HepG2 (cell line): ENCODE measurements around the gene UNC13D.

ENCODE experiments used
- EZH2 ChIP-seq: conservative IDR thresholded peaks from 2 replicates; pipeline ENCODE4 v1.6.1; 2012; ENCODE audit warnings: mild to moderate bottlenecking, low read depth, low read length, moderate library complexity
- JUND ChIP-seq: sonication (generic); formaldehyde crosslinking; IDR thresholded peaks from 2 replicates; pipeline ENCODE4 v1.8.0; 2022; ENCODE audit warnings: mild to moderate bottlenecking, missing genetic modification reagents
- KDM5A ChIP-seq: fragments of 200-600 bp; sonication (generic); IDR thresholded peaks from 2 replicates; pipeline ENCODE4 v1.7.0; 2018; ENCODE audit warnings: antibody characterized with exemption, mild to moderate bottlenecking, low read length, borderline replicate concordance
- MAFK ChIP-seq, 2 experiments: IDR thresholded peaks in 1 of 2; conservative IDR thresholded peaks in 1 of 2; 2 replicates each; pipeline ENCODE4 v1.6.1; 2011; ENCODE audit warnings: improper control_type of control experiment in 2 of 2, low read length in 2 of 2
- NR2C2 ChIP-seq: sonication (generic); formaldehyde crosslinking; IDR thresholded peaks from 2 replicates; pipeline ENCODE4 v1.4.0; 2020; ENCODE audit warnings: missing genetic modification reagents, mild to moderate bottlenecking, moderate library complexity, borderline replicate concordance
- POLR2AphosphoS5 ChIP-seq: IDR thresholded peaks from 2 replicates; pipeline ENCODE4 v1.6.1; 2012; ENCODE audit warnings: low read depth, low read length
- RFX5 ChIP-seq: IDR thresholded peaks from 2 replicates; pipeline ENCODE4 v1.6.1; 2011; ENCODE audit warnings: low read depth, low read length, improper control_type of control experiment
- STAG1 ChIP-seq: sonication (generic); formaldehyde crosslinking; IDR thresholded peaks from 2 replicates; pipeline ENCODE4 v1.4.0; 2020; ENCODE audit warnings: missing genetic modification reagents
- ZBTB21 ChIP-seq: sonication (generic); formaldehyde crosslinking; IDR thresholded peaks from 2 replicates; pipeline ENCODE4 v1.4.0; 2020; ENCODE audit warnings: missing genetic modification reagents
- ZNF891 ChIP-seq: sonication (generic); formaldehyde crosslinking; IDR thresholded peaks from 2 replicates; pipeline ENCODE4 v1.5.0; 2020; ENCODE audit warnings: mild to moderate bottlenecking, missing genetic modification reagents
- TF ChIP-seq, protein P1 (sequence below): sonication (generic); formaldehyde crosslinking; IDR thresholded peaks from 2 replicates; pipeline ENCODE4 v1.4.0; 2020; ENCODE audit warnings: missing genetic modification reagents
- TF ChIP-seq, protein P2 (sequence below): IDR thresholded peaks from 2 replicates; pipeline ENCODE4 v1.6.1; 2012; ENCODE audit warnings: inconsistent platforms

DNA sequence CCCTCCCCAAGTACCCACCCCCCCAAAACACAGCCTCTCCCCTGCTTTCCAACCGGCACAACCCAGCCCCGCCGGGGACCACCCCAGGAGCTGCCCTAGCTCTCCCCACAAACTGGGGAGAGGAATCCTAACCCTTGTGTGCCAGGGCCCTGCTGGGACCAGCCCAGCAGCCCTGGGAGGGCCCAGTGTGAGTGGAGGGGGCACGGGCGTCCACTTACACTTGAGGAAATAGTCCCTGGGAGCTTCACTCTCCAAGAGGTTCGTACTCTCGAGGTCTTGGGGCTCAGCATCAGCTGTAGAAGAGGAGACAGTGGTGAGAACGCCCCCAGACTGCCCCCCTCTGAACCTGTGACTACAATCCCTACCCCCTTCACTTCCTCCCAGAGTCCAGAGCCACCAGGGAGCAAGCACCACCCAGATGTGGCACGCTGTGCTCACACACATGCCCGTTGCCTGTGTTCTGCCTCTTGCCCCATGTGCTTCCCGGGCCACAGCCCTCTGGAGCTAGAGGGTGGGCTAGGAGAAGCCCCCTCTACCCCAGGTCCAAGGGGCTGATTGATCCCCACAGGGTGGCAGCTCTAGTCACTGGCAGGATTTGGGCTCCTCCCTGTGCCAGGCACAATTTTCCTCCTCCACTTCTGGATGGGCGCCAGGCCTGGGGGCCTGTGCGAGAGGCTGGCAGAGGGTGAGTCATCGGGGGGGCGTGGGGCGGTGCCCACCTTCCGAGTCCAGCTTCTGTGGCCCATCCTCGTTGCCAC is 31.2 kb upstream of the UNC13D start:
- TF ChIP-seq EZH2 (no peak), ZNF891 (no peak), NR2C2 (no peak), KDM5A (no peak), MAFK (conservative IDR thresholded peaks at IDR 0.05 in 1 of 2, IDR thresholded peaks at IDR 0.05 in 1 of 2; ENCODE audit: low read length in 2 of 2) (no peak), RFX5 (no peak), ZBTB21 (CRISPR knock-in tag) (no peak), STAG1 (no peak), POLR2AphosphoS5 (no peak; the same call in 1 of the 2 replicates), JUND (CRISPR knock-in tag) (no peak)
- TF ChIP-seq, protein P1, sequence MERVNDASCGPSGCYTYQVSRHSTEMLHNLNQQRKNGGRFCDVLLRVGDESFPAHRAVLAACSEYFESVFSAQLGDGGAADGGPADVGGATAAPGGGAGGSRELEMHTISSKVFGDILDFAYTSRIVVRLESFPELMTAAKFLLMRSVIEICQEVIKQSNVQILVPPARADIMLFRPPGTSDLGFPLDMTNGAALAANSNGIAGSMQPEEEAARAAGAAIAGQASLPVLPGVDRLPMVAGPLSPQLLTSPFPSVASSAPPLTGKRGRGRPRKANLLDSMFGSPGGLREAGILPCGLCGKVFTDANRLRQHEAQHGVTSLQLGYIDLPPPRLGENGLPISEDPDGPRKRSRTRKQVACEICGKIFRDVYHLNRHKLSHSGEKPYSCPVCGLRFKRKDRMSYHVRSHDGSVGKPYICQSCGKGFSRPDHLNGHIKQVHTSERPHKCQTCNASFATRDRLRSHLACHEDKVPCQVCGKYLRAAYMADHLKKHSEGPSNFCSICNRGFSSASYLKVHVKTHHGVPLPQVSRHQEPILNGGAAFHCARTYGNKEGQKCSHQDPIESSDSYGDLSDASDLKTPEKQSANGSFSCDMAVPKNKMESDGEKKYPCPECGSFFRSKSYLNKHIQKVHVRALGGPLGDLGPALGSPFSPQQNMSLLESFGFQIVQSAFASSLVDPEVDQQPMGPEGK (CRISPR knock-in tag): no peak
- TF ChIP-seq, protein P2, sequence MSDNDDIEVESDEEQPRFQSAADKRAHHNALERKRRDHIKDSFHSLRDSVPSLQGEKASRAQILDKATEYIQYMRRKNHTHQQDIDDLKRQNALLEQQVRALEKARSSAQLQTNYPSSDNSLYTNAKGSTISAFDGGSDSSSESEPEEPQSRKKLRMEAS: no peak
